ENCODE results near the gene GALNTL6. TPM values are rescaled to one million over a fixed set of nuclear protein-coding genes. Genes with fewer than 3 reads are reported as not detected.

The GALNTL6 gene
- total RNA-seq, 4 donors from 2014 or later: 0.30 to 1.3 (median 0.60) TPM

GRCh38 chr4:172919269-172919668 is 1106.1 kb downstream of the GALNTL6 start:
- intact Hi-C loops (cut with DNase I; ENCODE audit: low total_unique reads): no loop called here
- TF ChIP-seq CTCF (IDR thresholded peaks at IDR 0.05) (no peak), POLR2A (IDR thresholded peaks at IDR 0.05) (no peak)
- WGBS, 2 donors: 95 to 96% methylated on average over 5 of the region's 5 CpGs
- H3K4me3 ChIP-seq (ENCODE audit: low read depth, poor library complexity, severe bottlenecking): no peak overlapping the region
- no peak for DNase-seq (ENCODE audit: low spot score in 2 of 2)

GRCh38 chr4:172927096-172927814 is 1114.1 kb downstream of the GALNTL6 start:
- H3K4me3 ChIP-seq (ENCODE audit: low read depth, poor library complexity, severe bottlenecking): no peak overlapping the region
- DNase-seq (ENCODE audit: low spot score in 2 of 2): no peak
- intact Hi-C loops (cut with DNase I; ENCODE audit: low total_unique reads): no loop called here
- TF ChIP-seq CTCF (IDR thresholded peaks at IDR 0.05) (no peak), POLR2A (IDR thresholded peaks at IDR 0.05) (no peak)
- WGBS, 2 donors: 80 to 83% methylated on average over 5 of the region's 5 CpGs

GRCh38 chr4:172928347-172928746 is 1115.1 kb downstream of the GALNTL6 start:
- intact Hi-C loops (cut with DNase I; ENCODE audit: low total_unique reads): no loop called here

GRCh38 chr4:172938072-172938829 is 1125.0 kb downstream of the GALNTL6 start:
- no peak overlapping the region for H3K4me3 ChIP-seq (ENCODE audit: low read depth, poor library complexity, severe bottlenecking)
- 68 to 73% methylated on average over 6 of the region's 6 CpGs for WGBS, 2 donors
- intact Hi-C loops (cut with DNase I; ENCODE audit: low total_unique reads): no loop called here
- DNase-seq (ENCODE audit: low spot score in 2 of 2): no peak
- TF ChIP-seq POLR2A (IDR thresholded peaks at IDR 0.05) (no peak), CTCF (IDR thresholded peaks at IDR 0.05) (no peak)

More at GRCh38 chr4:172928347-172928746, 1115.1 kb downstream of the GALNTL6 start:
- DNase-seq (ENCODE audit: low spot score in 2 of 2): no peak
- no peak overlapping the region for H3K4me3 ChIP-seq (ENCODE audit: low read depth, poor library complexity, severe bottlenecking)
- no peak for TF ChIP-seq CTCF (IDR thresholded peaks at IDR 0.05)

- intact Hi-C loops (cut with DNase I; ENCODE audit: low total_unique reads): no loop called here
- no peak for TF ChIP-seq POLR2A (IDR thresholded peaks at IDR 0.05)
- no peak for DNase-seq (ENCODE audit: low spot score in 2 of 2)
- WGBS, 2 donors: 95 to 100% methylated on average over 1 of the region's 1 CpG
- no peak overlapping the region for H3K4me3 ChIP-seq (ENCODE audit: low read depth, poor library complexity, severe bottlenecking)
Measured at GRCh38 chr4:172938870-172939269, 1125.7 kb downstream of the GALNTL6 start.

- intact Hi-C loops (cut with DNase I; ENCODE audit: low total_unique reads): no loop called here
- no peak for DNase-seq (ENCODE audit: low spot score in 2 of 2)
- TF ChIP-seq POLR2A (IDR thresholded peaks at IDR 0.05): no peak
- TF ChIP-seq CTCF (IDR thresholded peaks at IDR 0.05): no peak
- H3K4me3 ChIP-seq (ENCODE audit: low read depth, poor library complexity, severe bottlenecking): no peak overlapping the region
- WGBS, 2 donors: 80 to 82% methylated on average over 3 of the region's 3 CpGs
Measured at GRCh38 chr4:172942840-172943239, 1129.6 kb downstream of the GALNTL6 start.

Measured in lower leg skin (tissue), 4 donors.